ENCODE results near the gene NUP107. TPM values are rescaled to one million over a fixed set of nuclear protein-coding genes. Genes with fewer than 3 reads are reported as not detected.
"Not testable (repeated sequence)": the region's sequence is repeated elsewhere in the genome, so short reads cannot be mapped to it uniquely, and the experiment has no call there.

The NUP107 gene
- total RNA-seq, 2 donors from 2014 or later: 106 to 134 TPM

GRCh38 chr12:68674376-68674775 lies 12.4 kb upstream of the NUP107 start:
- Mint-ChIP-seq H3K4me3 (peak overlapping the region; percentile 71), H3K9me3 (no peaks in the 10 kb centered on the region), H3K27ac (peak overlapping the region; percentile 68), H3K27me3 (no peaks in the 10 kb centered on the region), H3K4me1 (peaks cover 25% of the 10 kb centered on the region), H3K36me3 (ENCODE audit: low read depth) (no peaks in the 10 kb centered on the region)
- ATAC-seq (replicated peaks): no peak

- Mint-ChIP-seq H3K9me3 (no peaks in the 10 kb centered on the region), H3K27me3 (no peaks in the 10 kb centered on the region), H3K27ac (peak overlapping the region; percentile 68), H3K36me3 (ENCODE audit: low read depth) (no peaks in the 10 kb centered on the region), H3K4me3 (peak overlapping the region; percentile 71), H3K4me1 (peaks cover 25% of the 10 kb centered on the region)
- ATAC-seq (replicated peaks): peak; percentile 71
Measured at GRCh38 chr12:68675101-68675842, 11.5 kb upstream of the NUP107 start.

- not testable (repeated sequence) for H3K36me3 Mint-ChIP-seq (ENCODE audit: low read depth); H3K9me3 Mint-ChIP-seq; ATAC-seq (replicated peaks); H3K27me3 Mint-ChIP-seq
- H3K27ac Mint-ChIP-seq: peak overlapping the region; percentile 60
- peaks cover 16% of the 10 kb centered on the region for H3K4me1 Mint-ChIP-seq
- H3K4me3 Mint-ChIP-seq: peak overlapping the region; percentile 71
Measured at GRCh38 chr12:68676854-68677253, 9.9 kb upstream of the NUP107 start.

- H3K36me3 Mint-ChIP-seq (ENCODE audit: low read depth): peaks cover 28% of the 10 kb centered on the region
- peaks cover 11% of the 10 kb centered on the region for H3K4me1 Mint-ChIP-seq
- ATAC-seq (replicated peaks): peak; percentile 1
- no peaks in the 10 kb centered on the region for H3K9me3 Mint-ChIP-seq
- no peaks in the 10 kb centered on the region for H3K27me3 Mint-ChIP-seq
- H3K4me3 Mint-ChIP-seq: peak overlapping the region; percentile 95
- peak overlapping the region; percentile 97 for H3K27ac Mint-ChIP-seq
Measured at GRCh38 chr12:68686262-68686594, 550 bp upstream of the NUP107 start.

DNA sequence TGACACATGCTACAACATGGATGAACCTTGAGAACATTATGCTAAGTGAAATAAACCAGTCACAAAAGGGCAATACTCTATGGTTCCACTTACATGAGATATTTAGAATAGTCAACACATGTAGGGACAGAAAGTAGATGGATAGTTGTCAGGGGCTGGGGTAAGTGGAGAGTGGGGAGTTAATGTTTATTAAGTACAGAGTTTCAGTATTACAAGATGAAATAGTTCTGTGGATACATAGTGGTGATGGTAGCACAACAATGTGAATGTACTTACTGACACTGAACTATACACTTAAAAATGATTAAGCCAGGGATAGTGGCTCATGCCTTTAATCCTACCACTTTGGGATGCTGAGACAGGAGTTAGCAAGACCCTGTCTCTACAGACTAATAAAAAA lies 8.7 kb downstream of the NUP107 start:
- ATAC-seq (replicated peaks): no peak
- H3K4me3 Mint-ChIP-seq: no peak overlapping the region
- no peaks in the 10 kb centered on the region for H3K27me3 Mint-ChIP-seq
- H3K27ac Mint-ChIP-seq: peak overlapping the region; percentile 39
- H3K4me1 Mint-ChIP-seq: no peaks in the 10 kb centered on the region
- no peaks in the 10 kb centered on the region for H3K9me3 Mint-ChIP-seq
- H3K36me3 Mint-ChIP-seq (ENCODE audit: low read depth): peaks cover 100% of the 10 kb centered on the region

GRCh38 chr12:68699486-68699885 lies 12.7 kb downstream of the NUP107 start:
- no peaks in the 10 kb centered on the region for H3K27me3 Mint-ChIP-seq
- ATAC-seq (replicated peaks): no peak
- no peaks in the 10 kb centered on the region for H3K9me3 Mint-ChIP-seq
- peaks cover 93% of the 10 kb centered on the region for H3K36me3 Mint-ChIP-seq (ENCODE audit: low read depth)
- H3K4me1 Mint-ChIP-seq: no peaks in the 10 kb centered on the region
- H3K4me3 Mint-ChIP-seq: no peak overlapping the region
- no peak overlapping the region for H3K27ac Mint-ChIP-seq

DNA sequence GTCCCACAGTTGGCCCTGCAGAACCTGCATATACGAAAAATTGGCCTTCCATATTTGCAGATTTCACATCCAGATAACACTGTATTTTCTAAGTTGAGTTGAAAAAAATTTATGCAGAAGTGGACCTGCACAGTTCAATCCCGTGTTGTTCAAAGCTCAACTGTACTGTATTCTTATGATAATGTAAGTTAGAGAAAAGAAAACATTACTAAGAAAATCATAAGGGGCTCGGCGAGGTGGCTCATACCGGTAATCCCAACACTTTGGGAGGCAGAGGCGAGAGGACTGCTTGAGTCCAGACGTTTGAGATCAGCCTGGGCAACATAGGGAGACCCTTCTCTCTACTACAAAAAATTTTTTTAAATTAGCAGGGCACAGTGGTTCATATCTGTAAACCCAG lies 41.0 kb downstream of the NUP107 start:
- Mint-ChIP-seq H3K9me3 (no peaks in the 10 kb centered on the region), H3K4me3 (no peak overlapping the region), H3K36me3 (ENCODE audit: low read depth) (peaks cover 89% of the 10 kb centered on the region), H3K4me1 (no peaks in the 10 kb centered on the region), H3K27me3 (no peaks in the 10 kb centered on the region), H3K27ac (no peak overlapping the region)
- ATAC-seq (replicated peaks): no peak

DNA sequence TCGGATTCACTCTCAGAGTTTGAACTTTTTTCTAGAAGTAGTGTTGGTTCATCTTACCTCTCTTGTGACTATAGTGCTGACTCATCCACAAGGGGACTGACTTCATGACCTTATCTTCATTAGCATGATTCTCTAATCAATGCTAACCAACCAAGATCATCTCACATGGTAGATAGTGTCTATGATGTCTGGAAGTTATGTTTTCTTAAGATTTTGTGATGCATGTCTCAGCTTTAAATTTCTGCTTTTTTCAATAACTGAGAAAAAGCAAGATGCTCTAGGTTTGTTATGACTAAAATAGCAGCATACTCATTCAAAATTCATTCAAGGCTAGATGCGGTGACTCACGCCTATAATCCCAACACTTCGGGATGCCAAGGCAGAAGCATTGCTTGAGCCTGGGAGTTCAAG lies 46.9 kb downstream of the NUP107 start:
- H3K9me3 Mint-ChIP-seq: no peaks in the 10 kb centered on the region
- no peak for ATAC-seq (replicated peaks)
- H3K4me1 Mint-ChIP-seq: no peaks in the 10 kb centered on the region
- H3K27me3 Mint-ChIP-seq: no peaks in the 10 kb centered on the region
- peaks cover 92% of the 10 kb centered on the region for H3K36me3 Mint-ChIP-seq (ENCODE audit: low read depth)
- H3K27ac Mint-ChIP-seq: no peak overlapping the region
- H3K4me3 Mint-ChIP-seq: no peak overlapping the region

DNA sequence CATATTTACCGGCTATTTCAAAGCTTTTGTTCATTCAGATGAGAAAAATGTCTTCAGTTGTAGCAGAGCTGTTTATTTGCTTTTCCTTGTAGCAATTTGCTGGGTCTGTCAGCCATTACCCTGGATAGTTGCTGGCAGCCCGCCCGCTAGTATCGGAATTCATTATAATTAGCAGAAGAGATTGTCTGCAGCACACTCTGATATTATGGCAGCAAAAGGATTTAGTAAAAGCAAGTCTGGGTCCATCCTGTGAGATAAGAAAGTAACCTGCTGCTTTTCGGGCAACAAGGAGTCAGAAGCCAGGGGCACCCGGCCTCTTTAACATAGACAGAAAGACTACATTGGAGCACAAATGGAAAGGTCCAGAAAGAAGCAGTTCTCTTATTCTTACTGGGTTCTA lies 53.1 kb downstream of the NUP107 start:
- no peak overlapping the region for H3K4me3 Mint-ChIP-seq
- H3K27me3 Mint-ChIP-seq: no peaks in the 10 kb centered on the region
- no peak for ATAC-seq (replicated peaks)
- peaks cover 81% of the 10 kb centered on the region for H3K36me3 Mint-ChIP-seq (ENCODE audit: low read depth)
- H3K4me1 Mint-ChIP-seq: no peaks in the 10 kb centered on the region
- H3K27ac Mint-ChIP-seq: no peak overlapping the region
- no peaks in the 10 kb centered on the region for H3K9me3 Mint-ChIP-seq

DNA sequence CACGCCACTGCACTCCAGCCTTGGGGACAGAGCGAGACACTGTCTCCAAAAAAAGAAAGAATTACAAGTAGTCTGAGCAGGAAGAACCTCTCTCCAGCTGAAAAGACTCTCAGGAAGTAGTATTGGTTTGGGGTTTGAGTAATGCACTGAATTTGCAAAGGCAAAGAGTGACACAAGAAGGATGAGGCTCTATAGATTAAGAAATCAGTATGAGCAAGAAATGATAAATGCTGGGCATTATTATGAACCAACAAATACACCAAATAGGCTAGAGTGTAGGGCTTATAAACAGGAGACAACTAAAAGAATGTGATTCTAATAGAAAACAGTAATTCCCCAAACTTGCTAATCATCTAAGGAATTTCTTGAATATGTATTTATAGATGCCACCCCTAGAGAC lies 56.6 kb downstream of the NUP107 start:
- H3K9me3 Mint-ChIP-seq: no peaks in the 10 kb centered on the region
- H3K4me1 Mint-ChIP-seq: peaks cover 6% of the 10 kb centered on the region
- no peak overlapping the region for H3K27ac Mint-ChIP-seq
- H3K27me3 Mint-ChIP-seq: no peaks in the 10 kb centered on the region
- no peak overlapping the region for H3K4me3 Mint-ChIP-seq
- no peak for ATAC-seq (replicated peaks)
- peaks cover 64% of the 10 kb centered on the region for H3K36me3 Mint-ChIP-seq (ENCODE audit: low read depth)

DNA sequence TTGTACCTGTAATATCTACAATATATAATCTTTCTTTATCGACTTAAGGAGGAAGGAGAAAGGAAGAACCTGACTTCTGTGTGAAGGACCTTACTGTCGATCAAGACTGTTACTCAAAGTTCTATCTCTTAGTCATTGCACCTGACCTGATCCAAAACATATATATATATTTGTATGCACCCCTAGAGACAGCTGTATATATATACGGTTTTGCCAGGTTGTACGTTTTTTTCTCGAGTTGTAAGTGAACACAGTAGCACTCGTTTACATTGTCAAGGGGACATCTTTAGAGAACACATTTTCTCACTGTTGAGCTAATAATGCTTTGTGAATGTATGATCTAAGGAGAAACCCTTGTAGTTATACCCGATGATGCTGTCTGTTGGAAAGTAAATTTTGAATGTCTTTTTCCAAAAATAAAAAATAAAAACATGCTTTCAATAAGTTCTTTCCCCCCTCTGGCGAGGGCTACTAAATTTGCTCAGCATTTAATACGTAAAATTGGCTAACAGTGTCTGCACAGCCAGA lies 58.7 kb downstream of the NUP107 start:
- ATAC-seq (replicated peaks): no peak
- Mint-ChIP-seq H3K36me3 (ENCODE audit: low read depth) (peaks cover 43% of the 10 kb centered on the region), H3K4me1 (peaks cover 19% of the 10 kb centered on the region), H3K27ac (peak overlapping the region; percentile 96), H3K9me3 (no peaks in the 10 kb centered on the region), H3K27me3 (no peaks in the 10 kb centered on the region), H3K4me3 (peak overlapping the region; percentile 99)

DNA sequence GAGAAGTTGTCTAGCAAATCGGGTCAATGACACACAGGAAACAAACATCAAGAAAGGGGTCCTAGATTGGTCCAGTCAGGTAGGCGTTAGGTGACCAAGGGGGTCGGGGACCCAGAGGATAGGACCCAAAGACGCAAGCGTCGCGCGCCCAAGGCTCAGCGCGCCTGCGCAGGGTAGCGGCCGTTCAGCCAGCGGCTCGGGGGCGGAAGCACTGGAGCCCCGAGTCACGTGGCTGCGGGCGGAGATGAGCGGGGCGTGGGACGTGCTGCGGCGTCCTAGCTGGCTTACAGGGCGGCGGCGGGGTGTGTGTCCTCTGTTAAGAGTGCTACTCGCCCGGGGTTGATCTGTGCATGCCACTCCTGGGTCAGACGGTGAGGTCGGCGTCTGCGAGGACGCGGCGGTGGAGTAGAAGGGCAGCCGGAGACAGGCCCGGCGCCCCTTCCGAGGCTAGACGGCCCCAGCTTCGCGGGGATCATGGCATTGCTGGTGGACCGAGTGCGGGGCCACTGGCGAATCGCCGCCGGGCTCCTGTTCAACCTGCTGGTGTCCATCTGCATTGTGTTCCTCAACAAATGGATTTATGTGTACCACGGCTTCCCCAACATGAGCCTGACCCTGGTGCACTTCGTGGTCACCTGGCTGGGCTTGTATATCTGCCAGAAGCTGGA lies 59.3 kb downstream of the NUP107 start, which contains the start of gene SLC35E3:
TSS of gene SLC35E3 (plus strand) at position 273 of the 668 bp plus-strand sequence. CDS start at position 475, 202 bp downstream.
- peaks cover 45% of the 10 kb centered on the region for H3K36me3 Mint-ChIP-seq (ENCODE audit: low read depth)
- no peaks in the 10 kb centered on the region for H3K27me3 Mint-ChIP-seq
- H3K27ac Mint-ChIP-seq: peak within 1 kb of the TSS; percentile 96
- peak within 1 kb of the TSS; percentile 99 for H3K4me3 Mint-ChIP-seq
- peak; percentile 98 for ATAC-seq (replicated peaks)
- H3K9me3 Mint-ChIP-seq: no peaks in the 10 kb centered on the region
- H3K4me1 Mint-ChIP-seq: peaks cover 19% of the 10 kb centered on the region

DNA sequence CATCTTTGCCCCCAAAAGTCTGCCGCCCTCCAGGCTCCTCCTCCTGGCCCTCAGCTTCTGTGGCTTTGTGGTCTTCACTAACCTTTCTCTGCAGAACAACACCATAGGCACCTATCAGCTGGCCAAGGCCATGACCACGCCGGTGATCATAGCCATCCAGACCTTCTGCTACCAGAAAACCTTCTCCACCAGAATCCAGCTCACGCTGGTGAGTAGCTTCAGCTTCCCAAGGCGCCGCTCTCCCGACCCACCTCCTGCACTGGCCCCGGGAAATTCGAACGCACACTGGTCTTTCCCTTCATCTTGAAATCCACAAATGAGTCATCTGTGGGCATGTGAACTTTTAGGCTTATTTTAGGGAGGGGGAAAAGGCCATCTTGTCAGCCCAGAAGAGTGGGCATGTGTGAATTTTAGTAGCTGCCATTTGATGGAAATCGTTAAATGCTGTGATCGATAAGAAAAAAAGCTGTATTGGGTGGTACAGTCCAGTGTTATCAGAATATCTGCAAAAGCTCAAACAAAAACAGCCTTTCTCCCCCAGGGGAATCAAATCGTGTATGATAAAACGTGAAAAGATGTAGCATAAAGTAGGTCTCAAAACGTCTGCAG lies 59.9 kb downstream of the NUP107 start:
- Mint-ChIP-seq H3K27me3 (no peaks in the 10 kb centered on the region), H3K27ac (peak overlapping the region; percentile 96), H3K4me3 (peak overlapping the region; percentile 99), H3K4me1 (peaks cover 19% of the 10 kb centered on the region), H3K9me3 (no peaks in the 10 kb centered on the region), H3K36me3 (ENCODE audit: low read depth) (peaks cover 47% of the 10 kb centered on the region)
- peak; percentile 51 for ATAC-seq (replicated peaks)

GRCh38 chr12:68749443-68749842 lies 62.7 kb downstream of the NUP107 start:
- H3K36me3 Mint-ChIP-seq (ENCODE audit: low read depth): peaks cover 47% of the 10 kb centered on the region
- H3K27ac Mint-ChIP-seq: peak overlapping the region; percentile 20
- H3K4me1 Mint-ChIP-seq: peaks cover 19% of the 10 kb centered on the region
- H3K27me3 Mint-ChIP-seq: no peaks in the 10 kb centered on the region
- ATAC-seq (replicated peaks): no peak
- no peak overlapping the region for H3K4me3 Mint-ChIP-seq
- no peaks in the 10 kb centered on the region for H3K9me3 Mint-ChIP-seq

DNA sequence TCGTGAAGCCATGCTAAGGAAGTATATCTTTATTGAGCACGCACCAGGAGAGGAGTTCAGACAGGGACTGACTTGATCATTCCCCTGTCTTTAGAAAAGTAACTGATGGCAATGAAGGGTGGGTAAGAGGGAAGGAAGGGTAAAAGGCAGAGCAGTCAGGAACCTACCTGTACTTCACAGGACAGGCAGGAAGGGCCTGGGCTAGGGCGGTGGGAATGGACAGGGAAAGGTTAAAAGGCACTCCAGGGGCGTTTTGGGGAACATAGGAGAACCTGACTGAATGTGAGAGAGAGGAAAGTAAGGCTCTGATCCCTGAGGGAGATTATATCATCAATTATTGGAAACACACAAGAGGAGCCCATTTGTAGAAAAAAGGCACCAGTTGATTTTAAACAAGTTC lies 63.1 kb downstream of the NUP107 start:
- H3K4me3 Mint-ChIP-seq: no peak overlapping the region
- H3K4me1 Mint-ChIP-seq: peaks cover 19% of the 10 kb centered on the region
- H3K9me3 Mint-ChIP-seq: no peaks in the 10 kb centered on the region
- H3K27me3 Mint-ChIP-seq: no peaks in the 10 kb centered on the region
- peak overlapping the region; percentile 20 for H3K27ac Mint-ChIP-seq
- peaks cover 49% of the 10 kb centered on the region for H3K36me3 Mint-ChIP-seq (ENCODE audit: low read depth)
- no peak for ATAC-seq (replicated peaks)

Data from activated T-helper 17 cell treated with anti-CD3 and anti-CD28 coated beads, Interleukin-2, amount 50 U/mL, for 72 hours (primary cell).